Astrocyte (in vitro differentiated cells and primary cell): ENCODE data around the gene TEKT3. TPM values are rescaled to one million over a fixed set of nuclear protein-coding genes. Genes with fewer than 3 reads are reported as not detected.

Experiments used
- DNase-seq: peaks from one replicate; pipeline ENCODE4 v3.0.0-alpha.2; 2010; ENCODE audit warnings: low read depth
- FAIRE-seq: peaks from 2 replicates; lab custom pipeline; 2011; peaks lifted over from hg19 to GRCh38; lab: Jason Lieb, UNC
- H2AFZ ChIP-seq: 2 replicates; pipeline ENCODE4 v1.6.0; 2012; ENCODE audit warnings: low read depth, low read length, inconsistent platforms
- H3K27ac ChIP-seq: 2 replicates; pipeline ENCODE4 v1.5.1; 2011; ENCODE audit warnings: low read depth, low read length, inconsistent platforms
- H3K27me3 ChIP-seq: 2 replicates; pipeline ENCODE4 v1.6.0; 2011; ENCODE audit warnings: low read length, inconsistent platforms; ENCODE audit not compliant: insufficient read depth
- H3K36me3 ChIP-seq: 2 replicates; pipeline ENCODE4 v1.5.1; 2011; ENCODE audit warnings: low read length, inconsistent platforms; ENCODE audit not compliant: insufficient read depth
- H3K4me1 ChIP-seq: 2 replicates; pipeline ENCODE4 v1.5.1; 2011; ENCODE audit warnings: low read length, inconsistent platforms; ENCODE audit not compliant: insufficient read depth
- H3K4me2 ChIP-seq: 2 replicates; pipeline ENCODE4 v1.6.0; 2012; ENCODE audit warnings: low read length, inconsistent platforms
- H3K4me3 ChIP-seq: 2 replicates; pipeline ENCODE4 v1.5.1; 2011; ENCODE audit warnings: low read depth, mild to moderate bottlenecking, low read length, inconsistent platforms; ENCODE audit not compliant: insufficient read depth
- H3K79me2 ChIP-seq: 2 replicates; pipeline ENCODE4 v1.6.0; 2012; ENCODE audit warnings: mild to moderate bottlenecking, low read length, inconsistent platforms; ENCODE audit not compliant: insufficient read depth
- H3K9ac ChIP-seq: 2 replicates; pipeline ENCODE4 v1.6.0; 2012; ENCODE audit warnings: mild to moderate bottlenecking, low read length, inconsistent platforms
- H3K9me3 ChIP-seq: 2 replicates; pipeline ENCODE4 v1.5.1; 2012; ENCODE audit warnings: low read depth, mild to moderate bottlenecking, low read length, inconsistent platforms; ENCODE audit not compliant: insufficient read depth
- H4K20me1 ChIP-seq: 2 replicates; pipeline ENCODE4 v1.6.0; 2012; ENCODE audit warnings: low read length, inconsistent platforms; ENCODE audit not compliant: insufficient read depth
- H3K27ac Mint-ChIP-seq: one replicate; pipeline ENCODE4 v1.8.0; 2021; ENCODE audit warnings: mild to moderate bottlenecking, mixed read lengths; ENCODE audit not compliant: unreplicated experiment
- H3K27me3 Mint-ChIP-seq: one replicate; pipeline ENCODE4 v1.8.0; 2021; ENCODE audit warnings: low read depth, mixed read lengths; ENCODE audit not compliant: unreplicated experiment
- H3K36me3 Mint-ChIP-seq: one replicate; pipeline ENCODE4 v1.8.0; 2021; ENCODE audit warnings: low read depth, mixed read lengths; ENCODE audit not compliant: unreplicated experiment
- H3K4me1 Mint-ChIP-seq: one replicate; pipeline ENCODE4 v1.8.0; 2021; ENCODE audit warnings: low read depth, mixed read lengths; ENCODE audit not compliant: unreplicated experiment
- H3K4me3 Mint-ChIP-seq: one replicate; pipeline ENCODE4 v1.8.0; 2021; ENCODE audit warnings: mild to moderate bottlenecking, moderate library complexity, mixed read lengths; ENCODE audit not compliant: unreplicated experiment
- H3K9me3 Mint-ChIP-seq: one replicate; pipeline ENCODE4 v1.8.0; 2021; ENCODE audit warnings: mild to moderate bottlenecking, mixed read lengths; ENCODE audit not compliant: unreplicated experiment
- CTCF ChIP-seq: IDR thresholded peaks from 2 replicates; pipeline ENCODE4 v1.5.1; 2011; ENCODE audit warnings: low read depth, mild to moderate bottlenecking, inconsistent platforms, low read length, moderate library complexity; ENCODE audit not compliant: insufficient read depth
- EZH2 ChIP-seq: IDR thresholded peaks from 2 replicates; pipeline ENCODE4 v1.6.1; 2012; ENCODE audit warnings: mild to moderate bottlenecking, low read length, inconsistent platforms; ENCODE audit not compliant: insufficient read depth
- total RNA-seq: library from RNA; stranded (reverse); gene quantifications from 2 replicates; pipeline ENCODE4 v1.2.1, GENCODE V29; 2021

The TEKT3 gene
- total RNA-seq, 1 donor from 2014 or later = not detected

GRCh38 chr17:15269087-15269779 lies 72.2 kb downstream of the TEKT3 start:
- peaks cover 2% of the 10 kb centered on the region for H3K9me3 Mint-ChIP-seq
- H3K4me3 Mint-ChIP-seq = no peak overlapping the region
- no peak overlapping the region for H3K27ac ChIP-seq
- H3K27ac Mint-ChIP-seq = no peak overlapping the region
- peaks cover 17% of the 10 kb centered on the region for H3K4me1 ChIP-seq
- no peaks in the 10 kb centered on the region for H3K9me3 ChIP-seq
- H3K36me3 Mint-ChIP-seq = no peaks in the 10 kb centered on the region
- H3K27me3 ChIP-seq = peaks cover 28% of the 10 kb centered on the region
- H3K79me2 ChIP-seq = no peaks in the 10 kb centered on the region
- DNase-seq (no peak), FAIRE-seq (no peak)
- no peak overlapping the region for H2AFZ ChIP-seq
- H3K9ac ChIP-seq = no peak overlapping the region
- no peaks in the 10 kb centered on the region for H3K36me3 ChIP-seq
- H3K4me2 ChIP-seq = no peak overlapping the region
- H3K27me3 Mint-ChIP-seq = peaks cover 21% of the 10 kb centered on the region
- no peak overlapping the region for H3K4me3 ChIP-seq
- TF ChIP-seq CTCF (no peak), EZH2 (no peak)
- H4K20me1 ChIP-seq = no peaks in the 10 kb centered on the region
- peaks cover 49% of the 10 kb centered on the region for H3K4me1 Mint-ChIP-seq

GRCh38 chr17:15268461-15268860 lies 72.9 kb downstream of the TEKT3 start:
- Mint-ChIP-seq H3K36me3 (no peaks in the 10 kb centered on the region), H3K4me1 (peaks cover 42% of the 10 kb centered on the region), H3K27ac (no peak overlapping the region), H3K4me3 (no peak overlapping the region), H3K9me3 (no peaks in the 10 kb centered on the region), H3K27me3 (peaks cover 21% of the 10 kb centered on the region)
- H3K27ac ChIP-seq = no peak overlapping the region
- no peak overlapping the region for H3K4me3 ChIP-seq
- no peak overlapping the region for H3K9ac ChIP-seq
- TF ChIP-seq CTCF = no peak
- TF ChIP-seq EZH2 = no peak
- no peaks in the 10 kb centered on the region for H3K36me3 ChIP-seq
- peaks cover 32% of the 10 kb centered on the region for H3K27me3 ChIP-seq
- H3K79me2 ChIP-seq = no peaks in the 10 kb centered on the region
- no peak overlapping the region for H2AFZ ChIP-seq
- DNase-seq (no peak), FAIRE-seq (no peak)
- no peaks in the 10 kb centered on the region for H3K9me3 ChIP-seq
- H4K20me1 ChIP-seq = no peaks in the 10 kb centered on the region
- peaks cover 15% of the 10 kb centered on the region for H3K4me1 ChIP-seq
- no peak overlapping the region for H3K4me2 ChIP-seq

GRCh38 chr17:15267996-15268395 lies 73.4 kb downstream of the TEKT3 start:
- H3K27ac Mint-ChIP-seq = no peak overlapping the region
- peaks cover 21% of the 10 kb centered on the region for H3K27me3 Mint-ChIP-seq
- peaks cover 32% of the 10 kb centered on the region for H3K27me3 ChIP-seq

More at GRCh38 chr17:15267996-15268395, 73.4 kb downstream of the TEKT3 start:
- no peaks in the 10 kb centered on the region for H4K20me1 ChIP-seq
- no peak for DNase-seq
- no peaks in the 10 kb centered on the region for H3K36me3 ChIP-seq
- no peak overlapping the region for H2AFZ ChIP-seq
- no peaks in the 10 kb centered on the region for H3K79me2 ChIP-seq
- no peaks in the 10 kb centered on the region for H3K9me3 ChIP-seq
- Mint-ChIP-seq H3K4me3 (no peak overlapping the region), H3K9me3 (no peaks in the 10 kb centered on the region), H3K36me3 (no peaks in the 10 kb centered on the region), H3K4me1 (peaks cover 42% of the 10 kb centered on the region)
- H3K4me1 ChIP-seq = peaks cover 17% of the 10 kb centered on the region
- TF ChIP-seq EZH2 = no peak
- TF ChIP-seq CTCF = no peak
- H3K4me2 ChIP-seq = no peak overlapping the region
- no peak overlapping the region for H3K4me3 ChIP-seq
- no peak overlapping the region for H3K9ac ChIP-seq
- H3K27ac ChIP-seq = no peak overlapping the region
- FAIRE-seq = no peak
